Measurements from ENCODE around the gene DAB1.

The DAB1 gene

DNA sequence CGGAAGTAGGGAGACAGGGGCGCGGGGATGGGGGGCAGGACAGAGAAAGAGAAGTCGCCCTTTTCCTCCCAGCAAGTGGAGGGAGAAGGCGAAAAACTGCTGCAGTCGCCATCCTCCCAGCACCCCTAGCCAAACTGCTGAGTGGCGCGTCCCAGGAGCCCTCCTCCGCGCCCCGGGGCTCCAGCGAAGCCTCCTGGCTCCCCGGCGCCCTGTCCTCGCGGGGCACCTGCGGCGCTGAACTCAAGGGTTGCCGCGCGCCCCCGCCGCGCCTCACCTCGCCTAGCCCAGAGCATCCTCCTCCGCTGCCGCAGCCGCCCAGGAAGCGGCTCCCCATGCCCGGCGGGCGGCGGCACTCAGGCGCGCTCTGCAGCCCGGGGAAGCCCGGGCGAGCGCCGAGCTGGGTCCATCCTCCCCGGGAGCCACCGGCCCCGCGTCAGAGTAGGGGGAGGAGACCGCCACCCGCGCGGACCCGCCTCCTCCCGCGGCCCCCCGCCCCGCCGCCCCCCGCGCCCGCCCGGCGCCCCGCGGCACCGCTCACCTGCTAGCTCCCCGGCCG lies at the start of gene DAB1:
Gene DAB1, minus strand, starts transcription at position 405 of the 556 bp plus-strand sequence. CDS start 133,030 bp downstream, outside the sequence.
- H4K20me1 ChIP-seq, result no peaks in the 10 kb centered on the region
- peak within 1 kb of the TSS; percentile 77 for H3K4me3 ChIP-seq
- H3K9ac ChIP-seq, result peak within 1 kb of the TSS; percentile 73
- H3K27me3 ChIP-seq, result peaks cover 64% of the 10 kb centered on the region
- peaks cover 6% of the 10 kb centered on the region; the same call in 1 of the 2 replicates for H3K4me1 ChIP-seq
- peak within 1 kb of the TSS; percentile 94 for H3K4me2 ChIP-seq
- TF ChIP-seq Cebpa-rat (IDR thresholded peaks at IDR 0.05), result no peak
- H3K9me3 ChIP-seq, result no peaks in the 10 kb centered on the region
- peak within 1 kb of the TSS; percentile 22; the same call in 1 of the 2 replicates for H3K27ac ChIP-seq
- no peaks in the 10 kb centered on the region for H3K36me3 ChIP-seq

DNA sequence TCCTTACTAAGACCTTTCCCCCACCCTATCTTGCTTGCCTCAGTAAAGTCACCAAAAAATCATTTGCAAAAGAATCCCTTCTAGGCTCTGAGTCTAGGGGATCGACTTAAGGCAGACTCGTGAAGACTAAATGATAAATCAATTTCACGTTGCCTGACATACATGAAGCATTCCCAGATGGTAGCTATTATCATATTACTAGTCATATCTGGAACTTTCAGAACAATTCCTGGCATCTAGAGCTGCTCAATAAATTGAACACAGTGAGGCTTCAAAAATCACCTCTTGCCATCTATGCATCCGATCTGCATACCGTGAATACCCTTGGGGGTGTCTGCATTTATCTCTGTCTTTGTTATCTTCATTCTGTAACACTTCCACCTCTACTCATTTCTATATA lies 49.6 kb upstream of the DAB1 start:
- Histone ChIP-seq H3K4me2 (no peak overlapping the region), H3K9ac (no peak overlapping the region), H3K36me3 (no peaks in the 10 kb centered on the region), H3K4me1 (no peaks in the 10 kb centered on the region), H3K27ac (no peak overlapping the region), H3K27me3 (no peaks in the 10 kb centered on the region), H3K9me3 (no peaks in the 10 kb centered on the region), H3K4me3 (no peak overlapping the region), H4K20me1 (no peaks in the 10 kb centered on the region)
- TF ChIP-seq Cebpa-rat (IDR thresholded peaks at IDR 0.05), result no peak

DNA sequence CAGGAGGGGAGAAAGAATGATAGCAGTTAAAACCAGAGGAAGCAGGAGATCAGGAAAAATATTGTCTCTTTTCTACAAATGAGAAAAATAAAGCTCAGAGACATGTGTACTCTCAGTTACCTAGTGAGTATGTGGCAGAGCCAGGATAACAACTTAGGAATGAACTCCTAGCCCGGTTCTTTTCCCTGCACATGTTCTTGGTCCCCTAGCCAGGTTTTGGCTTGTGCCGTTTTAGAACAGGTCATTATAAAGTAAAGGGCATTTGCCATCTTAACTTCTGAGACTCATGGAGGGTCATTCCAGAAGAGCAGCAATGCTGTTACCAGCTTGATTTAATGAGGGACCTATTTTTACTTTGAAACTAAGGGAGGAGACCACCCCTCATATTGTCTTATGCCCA lies 48.1 kb upstream of the DAB1 start:
- TF ChIP-seq Cebpa-rat (IDR thresholded peaks at IDR 0.05), result no peak
- H3K36me3 ChIP-seq, result no peaks in the 10 kb centered on the region
- no peak overlapping the region for H3K4me3 ChIP-seq
- no peak overlapping the region for H3K4me2 ChIP-seq
- H3K27me3 ChIP-seq, result no peaks in the 10 kb centered on the region
- H3K4me1 ChIP-seq, result no peaks in the 10 kb centered on the region
- no peaks in the 10 kb centered on the region for H3K9me3 ChIP-seq
- H4K20me1 ChIP-seq, result no peaks in the 10 kb centered on the region
- no peak overlapping the region for H3K27ac ChIP-seq
- H3K9ac ChIP-seq, result no peak overlapping the region

DNA sequence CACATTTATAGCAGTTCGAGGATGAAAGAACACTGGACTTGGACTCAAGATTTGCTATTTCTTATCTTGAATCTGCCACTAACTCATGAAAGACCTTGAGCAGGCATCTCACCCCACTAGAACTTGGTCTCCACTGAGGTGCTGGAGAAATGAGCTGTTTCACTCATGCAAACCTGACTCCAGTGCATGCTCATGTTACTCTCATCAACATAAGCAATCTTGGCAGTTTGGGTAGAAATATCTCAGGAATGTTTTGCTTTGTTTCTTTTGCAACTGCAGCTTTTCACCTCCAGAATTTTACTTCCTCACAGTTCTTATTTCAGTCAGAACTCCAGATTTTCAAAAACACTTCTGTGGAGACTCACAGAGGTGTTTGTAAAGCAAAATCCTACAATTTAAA lies 46.2 kb upstream of the DAB1 start:
- Histone ChIP-seq H4K20me1 (no peaks in the 10 kb centered on the region), H3K27ac (no peak overlapping the region), H3K9me3 (no peaks in the 10 kb centered on the region), H3K9ac (no peak overlapping the region), H3K36me3 (no peaks in the 10 kb centered on the region), H3K4me2 (no peak overlapping the region), H3K4me3 (no peak overlapping the region), H3K27me3 (no peaks in the 10 kb centered on the region), H3K4me1 (no peaks in the 10 kb centered on the region)
- TF ChIP-seq Cebpa-rat (IDR thresholded peaks at IDR 0.05), result no peak

DNA sequence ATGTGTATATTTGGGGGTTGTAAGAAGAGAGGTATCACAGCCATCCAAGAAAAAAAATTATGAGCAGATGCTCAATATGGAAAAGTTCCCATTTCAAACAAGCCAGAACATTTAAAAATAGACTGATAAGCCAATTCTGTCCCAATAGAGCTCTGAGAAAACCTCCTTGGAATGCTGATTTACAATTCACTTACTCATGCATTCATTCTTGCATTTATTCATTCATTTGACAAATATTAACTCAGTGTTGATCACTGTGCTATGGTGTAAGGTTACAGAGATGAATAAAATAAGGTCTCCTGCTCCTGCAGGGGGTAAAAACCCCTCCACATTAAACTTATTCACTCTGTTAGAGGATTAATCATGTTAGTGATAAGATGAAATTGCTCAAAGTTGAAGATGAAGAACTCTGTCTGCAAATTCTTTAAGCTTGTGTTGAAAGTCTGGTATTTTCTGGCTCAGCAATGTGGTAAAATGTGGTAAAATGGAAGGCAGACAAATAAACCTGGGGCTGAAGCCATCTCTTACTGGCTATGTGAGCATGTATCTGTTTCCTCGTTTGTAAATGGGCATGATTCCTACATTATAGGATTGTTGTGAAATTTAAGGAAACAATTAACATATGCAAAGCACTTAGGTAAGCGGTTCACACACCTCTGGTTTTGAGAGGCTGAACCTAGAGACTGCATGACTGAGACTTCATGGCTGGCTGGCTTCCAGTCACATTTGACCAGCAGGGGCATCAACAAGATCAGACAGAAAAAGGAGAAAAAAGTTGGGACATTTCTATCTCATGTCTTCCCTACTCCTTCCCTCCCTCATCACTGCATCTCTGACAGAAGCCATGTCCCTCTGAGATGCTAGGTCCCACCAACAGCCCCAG lies 45.0 kb upstream of the DAB1 start:
- no peaks in the 10 kb centered on the region for H3K9me3 ChIP-seq
- no peaks in the 10 kb centered on the region for H3K36me3 ChIP-seq
- no peaks in the 10 kb centered on the region for H3K4me1 ChIP-seq
- H3K4me3 ChIP-seq, result no peak overlapping the region
- H4K20me1 ChIP-seq, result no peaks in the 10 kb centered on the region
- no peak for TF ChIP-seq Cebpa-rat (IDR thresholded peaks at IDR 0.05)
- no peak overlapping the region for H3K27ac ChIP-seq
- no peaks in the 10 kb centered on the region for H3K27me3 ChIP-seq
- no peak overlapping the region for H3K4me2 ChIP-seq
- no peak overlapping the region for H3K9ac ChIP-seq

DNA sequence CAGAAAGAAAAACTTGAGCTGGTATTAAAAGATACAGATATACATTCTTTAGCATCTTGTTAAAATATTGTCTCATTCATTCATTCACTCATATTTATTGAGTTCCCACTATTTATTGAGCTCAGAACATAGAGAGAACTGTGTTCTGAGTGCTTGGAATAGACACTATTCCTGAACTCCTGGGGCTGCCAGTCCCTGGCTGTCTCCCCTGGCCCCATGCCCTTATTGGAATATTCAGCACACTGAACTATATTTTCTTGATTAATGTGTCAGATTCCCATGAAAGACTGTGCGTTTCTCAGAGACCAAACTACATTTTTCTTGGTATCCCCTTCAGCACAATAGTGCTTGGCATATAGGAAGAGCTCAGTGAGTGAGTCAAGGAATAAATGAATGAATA lies 44.0 kb upstream of the DAB1 start:
- Histone ChIP-seq H3K36me3 (no peaks in the 10 kb centered on the region), H3K4me1 (no peaks in the 10 kb centered on the region), H3K9me3 (no peaks in the 10 kb centered on the region), H3K9ac (no peak overlapping the region), H3K27me3 (no peaks in the 10 kb centered on the region), H3K27ac (no peak overlapping the region), H4K20me1 (no peaks in the 10 kb centered on the region), H3K4me2 (no peak overlapping the region), H3K4me3 (no peak overlapping the region)
- no peak for TF ChIP-seq Cebpa-rat (IDR thresholded peaks at IDR 0.05)

DNA sequence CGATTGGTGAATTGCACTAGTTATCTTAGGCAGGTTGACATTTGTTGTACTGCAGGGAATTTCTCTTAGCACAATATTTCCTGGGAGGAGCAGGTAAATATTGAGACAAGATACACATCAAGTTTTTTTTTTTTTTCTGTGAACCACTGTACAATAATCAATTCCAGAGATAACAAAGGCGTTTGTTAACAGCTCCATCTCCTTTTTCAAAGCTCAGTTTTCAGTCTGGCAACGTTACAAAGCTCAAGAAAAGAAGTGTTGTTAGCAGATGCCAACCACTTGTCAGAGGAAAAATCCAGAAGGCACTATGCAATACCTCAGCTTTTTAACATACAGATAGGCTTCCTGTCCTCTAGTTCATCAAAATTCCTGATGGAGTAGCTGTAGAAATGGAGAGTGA lies 40.9 kb upstream of the DAB1 start:
- H3K36me3 ChIP-seq, result no peaks in the 10 kb centered on the region
- no peak overlapping the region for H3K4me2 ChIP-seq
- no peak overlapping the region for H3K9ac ChIP-seq
- H3K9me3 ChIP-seq, result no peaks in the 10 kb centered on the region
- H3K27ac ChIP-seq, result no peak overlapping the region
- H4K20me1 ChIP-seq, result no peaks in the 10 kb centered on the region
- H3K4me1 ChIP-seq, result no peaks in the 10 kb centered on the region
- no peak overlapping the region for H3K4me3 ChIP-seq
- no peak for TF ChIP-seq Cebpa-rat (IDR thresholded peaks at IDR 0.05)
- no peaks in the 10 kb centered on the region for H3K27me3 ChIP-seq

DNA sequence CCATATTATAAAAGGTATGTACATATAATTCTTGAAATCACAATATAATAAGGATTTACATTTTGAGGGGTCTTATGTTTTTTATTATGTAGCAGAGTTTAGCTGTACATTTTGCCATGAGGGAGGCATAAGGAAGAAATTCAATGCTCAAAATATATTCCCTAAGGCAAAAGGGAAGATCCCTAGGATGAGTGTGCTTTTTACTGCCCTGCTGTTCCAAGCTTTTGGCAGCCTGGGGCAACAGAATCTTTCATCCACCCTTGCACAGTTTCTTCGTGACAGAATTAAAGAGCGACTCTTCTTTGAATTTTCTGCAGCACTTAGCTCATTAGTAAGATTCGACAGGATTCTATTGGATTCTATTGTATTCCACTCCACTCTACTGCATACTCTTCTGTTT lies 39.5 kb upstream of the DAB1 start:
- Histone ChIP-seq H3K4me1 (no peaks in the 10 kb centered on the region), H3K9me3 (no peaks in the 10 kb centered on the region), H3K9ac (no peak overlapping the region), H3K27me3 (no peaks in the 10 kb centered on the region), H3K27ac (no peak overlapping the region), H3K4me2 (no peak overlapping the region), H3K36me3 (no peaks in the 10 kb centered on the region), H4K20me1 (no peaks in the 10 kb centered on the region), H3K4me3 (no peak overlapping the region)
- TF ChIP-seq Cebpa-rat (IDR thresholded peaks at IDR 0.05), result no peak

DNA sequence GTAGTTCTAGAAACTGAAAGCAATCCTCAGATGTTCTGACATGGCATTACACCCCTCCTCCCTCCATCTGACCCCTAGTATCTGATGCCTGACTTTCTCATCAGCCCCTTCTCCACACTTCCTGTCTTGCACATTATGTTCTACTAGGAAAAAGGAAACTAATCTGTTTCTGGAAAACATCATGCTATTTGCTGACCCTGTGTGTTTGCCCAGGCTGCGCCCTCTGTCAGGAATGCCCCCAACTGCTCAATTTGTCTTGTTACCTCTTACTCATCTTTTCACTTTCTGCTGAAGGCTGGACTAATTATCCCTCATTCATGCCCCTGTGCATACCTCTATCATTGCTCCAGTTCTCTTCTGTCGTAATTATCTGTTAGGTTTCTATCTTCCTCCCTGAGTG lies 37.5 kb upstream of the DAB1 start:
- Histone ChIP-seq H3K27me3 (no peaks in the 10 kb centered on the region), H3K27ac (no peak overlapping the region), H3K9ac (no peak overlapping the region), H3K4me1 (no peaks in the 10 kb centered on the region), H4K20me1 (no peaks in the 10 kb centered on the region), H3K9me3 (no peaks in the 10 kb centered on the region), H3K4me3 (no peak overlapping the region), H3K36me3 (no peaks in the 10 kb centered on the region), H3K4me2 (no peak overlapping the region)
- no peak for TF ChIP-seq Cebpa-rat (IDR thresholded peaks at IDR 0.05)

DNA sequence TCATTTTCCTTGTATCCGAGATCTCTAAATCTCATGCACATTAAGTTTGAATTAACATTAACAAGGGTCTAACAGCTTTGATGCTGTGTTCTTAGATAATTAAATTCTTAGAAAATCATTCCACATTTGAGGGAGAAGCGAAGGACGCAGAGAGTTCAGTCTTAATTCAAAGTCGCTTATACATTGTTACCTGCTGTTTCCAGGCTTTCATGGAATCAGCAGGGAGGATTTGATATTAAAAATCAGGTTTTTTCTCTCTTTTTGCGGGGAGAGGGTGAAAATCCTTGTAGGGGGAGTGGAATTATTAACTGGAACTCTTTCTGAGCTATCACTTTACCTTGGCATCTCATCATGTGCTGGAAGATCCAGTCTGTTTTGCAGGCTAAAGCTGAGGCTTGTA lies 27.7 kb upstream of the DAB1 start:
- no peaks in the 10 kb centered on the region for H3K4me1 ChIP-seq
- H4K20me1 ChIP-seq, result no peaks in the 10 kb centered on the region
- H3K9me3 ChIP-seq, result no peaks in the 10 kb centered on the region
- TF ChIP-seq Cebpa-rat (IDR thresholded peaks at IDR 0.05), result no peak
- no peaks in the 10 kb centered on the region for H3K27me3 ChIP-seq
- no peak overlapping the region for H3K4me3 ChIP-seq
- no peak overlapping the region for H3K27ac ChIP-seq
- H3K36me3 ChIP-seq, result no peaks in the 10 kb centered on the region
- H3K4me2 ChIP-seq, result no peak overlapping the region
- no peak overlapping the region for H3K9ac ChIP-seq
